Fibroblast of villous mesenchyme (primary cell): ENCODE measurements around the gene TECR. TPM values are rescaled to one million over a fixed set of nuclear protein-coding genes. Genes with fewer than 3 reads are reported as not detected.

ENCODE experiments used
- DNase-seq: peaks from one replicate; pipeline ENCODE4 v3.0.0-alpha.2; 2010; ENCODE audit warnings: low read depth
- H3K4me3 ChIP-seq: 2 replicates; pipeline ENCODE4 v1.5.1; 2011; ENCODE audit warnings: low read depth, mild to moderate bottlenecking, low read length
- total RNA-seq: library from RNA; depleted of rRNA; stranded (reverse); fragments of >200 nt; gene quantifications from 2 replicates; pipeline ENCODE4 v1.2.3, GENCODE V29; 2012
- TF ChIP-seq, protein P1 (sequence below): IDR thresholded peaks from 2 replicates; pipeline ENCODE4 v1.5.1; 2012; ENCODE audit warnings: low read depth, mild to moderate bottlenecking, low read length; ENCODE audit not compliant: insufficient read depth

The TECR gene
- total RNA-seq, 1 donor, result 32.0 TPM

DNA sequence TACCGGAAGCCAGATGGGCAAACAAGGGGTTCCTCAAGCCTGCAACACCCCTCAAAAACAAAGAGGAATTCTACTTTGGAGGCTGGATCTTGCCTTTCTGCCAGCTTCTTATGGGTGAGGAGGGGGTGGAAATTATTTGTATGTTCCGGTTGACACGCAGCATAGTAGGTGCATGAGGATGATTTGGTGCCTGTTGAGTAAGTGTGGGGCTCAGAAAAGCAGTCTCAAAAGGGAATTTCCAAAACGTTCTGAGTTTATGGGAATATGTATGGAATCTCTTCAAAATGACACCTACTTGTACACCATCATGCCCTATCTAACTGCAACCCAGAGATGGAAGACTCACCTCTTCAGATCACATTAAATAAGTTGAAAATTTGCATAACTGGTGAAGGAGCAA lies 3.0 kb upstream of the TECR start:
- no peak for DNase-seq
- TF ChIP-seq, protein P1, sequence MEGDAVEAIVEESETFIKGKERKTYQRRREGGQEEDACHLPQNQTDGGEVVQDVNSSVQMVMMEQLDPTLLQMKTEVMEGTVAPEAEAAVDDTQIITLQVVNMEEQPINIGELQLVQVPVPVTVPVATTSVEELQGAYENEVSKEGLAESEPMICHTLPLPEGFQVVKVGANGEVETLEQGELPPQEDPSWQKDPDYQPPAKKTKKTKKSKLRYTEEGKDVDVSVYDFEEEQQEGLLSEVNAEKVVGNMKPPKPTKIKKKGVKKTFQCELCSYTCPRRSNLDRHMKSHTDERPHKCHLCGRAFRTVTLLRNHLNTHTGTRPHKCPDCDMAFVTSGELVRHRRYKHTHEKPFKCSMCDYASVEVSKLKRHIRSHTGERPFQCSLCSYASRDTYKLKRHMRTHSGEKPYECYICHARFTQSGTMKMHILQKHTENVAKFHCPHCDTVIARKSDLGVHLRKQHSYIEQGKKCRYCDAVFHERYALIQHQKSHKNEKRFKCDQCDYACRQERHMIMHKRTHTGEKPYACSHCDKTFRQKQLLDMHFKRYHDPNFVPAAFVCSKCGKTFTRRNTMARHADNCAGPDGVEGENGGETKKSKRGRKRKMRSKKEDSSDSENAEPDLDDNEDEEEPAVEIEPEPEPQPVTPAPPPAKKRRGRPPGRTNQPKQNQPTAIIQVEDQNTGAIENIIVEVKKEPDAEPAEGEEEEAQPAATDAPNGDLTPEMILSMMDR, result no peak
- H3K4me3 ChIP-seq, result no peak overlapping the region

DNA sequence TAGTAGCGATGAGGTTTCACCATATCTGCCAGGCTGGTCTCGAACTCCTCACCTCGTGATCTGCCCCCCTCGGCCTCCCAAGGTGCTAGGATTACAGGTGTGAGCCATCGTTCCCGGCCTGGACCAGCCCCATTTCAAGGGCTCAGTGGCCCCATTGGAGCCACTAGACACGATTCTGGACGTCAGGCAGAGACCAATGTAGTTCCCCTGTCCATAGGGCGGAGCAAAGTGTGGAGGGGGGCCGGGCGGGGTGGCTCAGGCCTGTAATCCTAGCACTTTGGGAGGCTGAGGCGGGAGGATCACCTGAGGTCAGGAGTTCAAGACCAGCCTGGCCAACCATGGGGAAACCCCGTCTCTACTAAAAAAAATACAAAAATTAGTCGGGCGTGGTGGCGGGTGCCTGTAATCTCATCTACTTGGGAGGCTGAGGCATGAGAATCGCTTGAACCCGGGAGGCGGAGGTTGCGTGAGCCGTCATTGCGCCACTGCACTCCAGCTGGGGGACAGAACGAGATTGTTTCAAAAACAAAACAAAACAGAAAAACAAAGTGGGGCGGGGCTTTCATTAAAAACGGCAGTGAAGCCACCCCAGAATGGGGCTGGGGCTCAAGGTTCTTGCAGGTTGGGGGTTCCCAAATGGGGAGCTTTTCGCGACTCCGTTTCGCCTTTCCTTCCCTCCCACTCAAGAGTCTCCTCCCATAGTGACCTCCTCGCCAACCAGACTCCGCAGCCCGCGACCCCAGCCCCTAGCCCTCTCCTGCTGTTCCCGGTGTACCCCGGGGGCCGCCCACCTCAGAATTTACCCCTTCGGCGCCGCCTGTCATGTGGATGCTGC lies 758 bp upstream of the TECR start:
- TF ChIP-seq, protein P1, result no peak
- H3K4me3 ChIP-seq, result peak overlapping the region; percentile 82
- peak; percentile 42 for DNase-seq

DNA sequence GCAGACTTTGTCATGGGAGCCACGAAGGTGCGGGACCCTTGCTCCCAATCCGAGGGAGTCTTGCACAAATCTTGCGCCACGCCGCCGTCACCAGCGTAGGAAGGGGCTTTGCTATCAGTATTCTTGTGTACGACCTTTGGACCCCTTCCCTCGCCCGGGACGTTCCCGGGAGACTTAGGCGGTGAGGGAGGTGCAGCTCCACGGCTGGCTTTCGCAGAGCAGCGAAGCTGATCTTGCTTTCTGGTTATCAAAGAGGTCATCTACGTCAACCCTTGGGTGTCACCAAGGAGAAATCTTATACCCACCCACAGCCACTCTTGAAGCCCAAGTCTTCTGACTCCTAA lies 583 bp downstream of the TECR start:
- peak; percentile 71 for DNase-seq
- H3K4me3 ChIP-seq, result peak overlapping the region; percentile 80

DNA sequence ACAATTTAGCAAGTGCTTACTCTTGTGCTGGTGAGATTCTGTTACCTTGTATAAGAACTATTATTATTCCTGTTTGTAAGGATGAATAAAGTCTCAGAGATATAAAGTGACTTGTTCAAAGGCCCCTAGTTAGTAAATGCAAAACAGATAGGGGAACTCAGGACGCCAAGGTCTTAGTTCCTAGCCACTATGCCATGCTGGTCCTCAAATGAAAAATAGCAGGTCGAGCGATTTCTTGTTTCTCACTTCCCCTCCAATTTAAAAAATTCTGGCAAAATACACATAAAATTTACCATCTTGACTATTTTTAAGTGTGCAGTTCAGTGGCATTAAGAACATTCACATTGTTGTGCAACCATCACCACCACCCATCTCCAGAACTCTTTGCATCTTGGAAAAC lies 1.1 kb downstream of the TECR start:
- peak overlapping the region; percentile 80 for H3K4me3 ChIP-seq
- TF ChIP-seq, protein P1, result no peak
- DNase-seq, result no peak

More for the DNA sequence above, 583 bp downstream of the TECR start:
- TF ChIP-seq, protein P1, result no peak

DNA sequence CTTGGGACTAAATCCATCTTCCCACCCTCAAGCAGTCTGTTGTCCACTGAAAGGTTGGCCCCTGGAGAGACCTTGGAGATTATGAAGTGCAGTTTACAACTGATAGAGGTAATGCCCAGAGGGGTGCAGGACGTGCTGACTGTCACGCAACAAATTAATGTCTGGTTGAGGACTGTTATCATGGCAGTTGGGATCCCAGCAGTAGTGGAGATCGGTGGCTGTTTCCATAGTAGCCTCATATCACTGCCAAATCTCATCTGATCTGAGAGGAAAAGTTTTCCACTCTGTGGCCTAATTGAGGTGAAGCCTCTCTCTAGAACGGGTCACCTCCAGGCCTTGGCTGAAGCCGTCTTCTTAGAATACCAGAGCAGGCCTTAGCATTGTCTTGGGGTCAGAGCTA lies 4.1 kb downstream of the TECR start:
- TF ChIP-seq, protein P1, result no peak
- no peak for DNase-seq
- H3K4me3 ChIP-seq, result no peak overlapping the region

DNA sequence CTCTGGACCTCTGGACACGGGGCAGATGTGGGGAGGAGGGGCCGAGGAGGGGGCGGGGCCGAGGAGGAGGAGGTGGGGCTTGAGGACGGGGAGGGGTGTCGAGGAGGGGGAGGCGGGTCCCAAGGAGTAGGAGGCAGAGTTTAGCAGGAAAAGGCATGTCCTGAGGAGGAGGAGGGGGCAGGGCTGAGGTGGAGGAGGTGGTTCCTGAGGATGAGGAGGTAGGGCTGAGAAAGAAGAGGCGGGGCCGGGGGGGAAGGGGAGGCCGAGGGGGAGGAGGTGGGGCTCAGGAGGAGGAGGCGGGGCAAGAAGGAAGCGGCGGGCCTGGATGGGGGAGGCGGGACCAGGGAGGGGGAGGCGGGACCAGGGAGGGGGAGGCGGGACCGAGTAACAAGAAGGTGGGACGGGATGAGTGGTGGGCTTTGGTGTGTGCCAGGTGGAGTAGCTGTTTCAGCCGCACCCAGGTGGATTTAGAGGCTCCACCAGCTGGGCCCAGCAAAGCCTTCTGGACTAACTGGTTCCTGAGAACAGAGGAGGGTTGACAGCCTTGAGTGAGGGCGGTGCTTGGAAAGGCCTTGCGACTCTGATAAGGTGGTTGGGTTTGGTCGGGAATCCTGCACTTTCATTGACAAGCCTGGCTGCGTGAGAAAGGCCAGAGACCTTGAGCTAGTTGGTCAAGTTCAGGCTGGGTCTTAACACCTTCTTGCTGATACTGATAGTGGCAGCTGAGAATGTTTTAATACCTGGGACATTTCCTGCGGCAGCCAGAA lies 7.7 kb downstream of the TECR start:
- peak; percentile 95 for DNase-seq
- TF ChIP-seq, protein P1, result no peak

More for the DNA sequence above, 7.7 kb downstream of the TECR start:
- H3K4me3 ChIP-seq, result peak overlapping the region; percentile 59
